ENCODE results near the gene ZNF497. TPM values are rescaled to one million over a fixed set of nuclear protein-coding genes. Genes with fewer than 3 reads are reported as not detected.
A peak's percentile ranks its signal among the peaks of the same experiment; 100 is the strongest.

The ZNF497 gene
- total and polyA plus RNA-seq, 2 of the 13 experiments (the other 11 are each of a cell fraction or from before 2014, with no cell fraction given), result 1.5 to 1.9 TPM

- TF ChIP-seq, protein P1, sequence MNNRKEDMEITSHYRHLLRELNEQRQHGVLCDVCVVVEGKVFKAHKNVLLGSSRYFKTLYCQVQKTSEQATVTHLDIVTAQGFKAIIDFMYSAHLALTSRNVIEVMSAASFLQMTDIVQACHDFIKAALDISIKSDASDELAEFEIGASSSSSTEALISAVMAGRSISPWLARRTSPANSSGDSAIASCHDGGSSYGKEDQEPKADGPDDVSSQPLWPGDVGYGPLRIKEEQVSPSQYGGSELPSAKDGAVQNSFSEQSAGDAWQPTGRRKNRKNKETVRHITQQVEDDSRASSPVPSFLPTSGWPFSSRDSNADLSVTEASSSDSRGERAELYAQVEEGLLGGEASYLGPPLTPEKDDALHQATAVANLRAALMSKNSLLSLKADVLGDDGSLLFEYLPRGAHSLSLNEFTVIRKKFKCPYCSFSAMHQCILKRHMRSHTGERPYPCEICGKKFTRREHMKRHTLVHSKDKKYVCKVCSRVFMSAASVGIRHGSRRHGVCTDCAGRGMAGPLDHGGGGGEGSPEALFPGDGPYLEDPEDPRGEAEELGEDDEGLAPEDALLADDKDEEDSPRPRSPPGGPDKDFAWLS (CRISPR knock-in tag; IDR thresholded peaks at IDR 0.05; ENCODE audit: borderline replicate concordance), result no peak
- no peak; the same call in 1 of the 2 replicates for TF ChIP-seq KLF15 (CRISPR knock-in tag; IDR thresholded peaks at IDR 0.05; ENCODE audit: borderline replicate concordance)
- peak; percentile 87 for TF ChIP-seq ZNF704 (CRISPR knock-in tag; IDR thresholded peaks at IDR 0.05; ENCODE audit: borderline replicate concordance)
- TF ChIP-seq, protein P2, sequence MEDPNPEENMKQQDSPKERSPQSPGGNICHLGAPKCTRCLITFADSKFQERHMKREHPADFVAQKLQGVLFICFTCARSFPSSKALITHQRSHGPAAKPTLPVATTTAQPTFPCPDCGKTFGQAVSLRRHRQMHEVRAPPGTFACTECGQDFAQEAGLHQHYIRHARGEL (CRISPR knock-in tag; IDR thresholded peaks at IDR 0.05), result 0 out of 2 replicates have a peak, but pooled peaks have one; percentile 19
- TF ChIP-seq ZNF282 (IDR thresholded peaks at IDR 0.05; ENCODE audit: partially characterized antibody), result no peak
- TF ChIP-seq, protein P3, sequence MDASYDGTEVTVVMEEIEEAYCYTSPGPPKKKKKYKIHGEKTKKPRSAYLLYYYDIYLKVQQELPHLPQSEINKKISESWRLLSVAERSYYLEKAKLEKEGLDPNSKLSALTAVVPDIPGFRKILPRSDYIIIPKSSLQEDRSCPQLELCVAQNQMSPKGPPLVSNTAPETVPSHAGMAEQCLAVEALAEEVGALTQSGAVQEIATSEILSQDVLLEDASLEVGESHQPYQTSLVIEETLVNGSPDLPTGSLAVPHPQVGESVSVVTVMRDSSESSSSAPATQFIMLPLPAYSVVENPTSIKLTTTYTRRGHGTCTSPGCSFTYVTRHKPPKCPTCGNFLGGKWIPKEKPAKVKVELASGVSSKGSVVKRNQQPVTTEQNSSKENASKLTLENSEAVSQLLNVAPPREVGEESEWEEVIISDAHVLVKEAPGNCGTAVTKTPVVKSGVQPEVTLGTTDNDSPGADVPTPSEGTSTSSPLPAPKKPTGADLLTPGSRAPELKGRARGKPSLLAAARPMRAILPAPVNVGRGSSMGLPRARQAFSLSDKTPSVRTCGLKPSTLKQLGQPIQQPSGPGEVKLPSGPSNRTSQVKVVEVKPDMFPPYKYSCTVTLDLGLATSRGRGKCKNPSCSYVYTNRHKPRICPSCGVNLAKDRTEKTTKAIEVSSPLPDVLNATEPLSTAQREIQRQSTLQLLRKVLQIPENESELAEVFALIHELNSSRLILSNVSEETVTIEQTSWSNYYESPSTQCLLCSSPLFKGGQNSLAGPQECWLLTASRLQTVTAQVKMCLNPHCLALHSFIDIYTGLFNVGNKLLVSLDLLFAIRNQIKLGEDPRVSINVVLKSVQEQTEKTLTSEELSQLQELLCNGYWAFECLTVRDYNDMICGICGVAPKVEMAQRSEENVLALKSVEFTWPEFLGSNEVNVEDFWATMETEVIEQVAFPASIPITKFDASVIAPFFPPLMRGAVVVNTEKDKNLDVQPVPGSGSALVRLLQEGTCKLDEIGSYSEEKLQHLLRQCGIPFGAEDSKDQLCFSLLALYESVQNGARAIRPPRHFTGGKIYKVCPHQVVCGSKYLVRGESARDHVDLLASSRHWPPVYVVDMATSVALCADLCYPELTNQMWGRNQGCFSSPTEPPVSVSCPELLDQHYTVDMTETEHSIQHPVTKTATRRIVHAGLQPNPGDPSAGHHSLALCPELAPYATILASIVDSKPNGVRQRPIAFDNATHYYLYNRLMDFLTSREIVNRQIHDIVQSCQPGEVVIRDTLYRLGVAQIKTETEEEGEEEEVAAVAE (CRISPR knock-in tag; IDR thresholded peaks at IDR 0.05; ENCODE audit: borderline replicate concordance), result 0 out of 2 replicates have a peak, but pooled peaks have one; percentile 21
- TF ChIP-seq, protein P4, sequence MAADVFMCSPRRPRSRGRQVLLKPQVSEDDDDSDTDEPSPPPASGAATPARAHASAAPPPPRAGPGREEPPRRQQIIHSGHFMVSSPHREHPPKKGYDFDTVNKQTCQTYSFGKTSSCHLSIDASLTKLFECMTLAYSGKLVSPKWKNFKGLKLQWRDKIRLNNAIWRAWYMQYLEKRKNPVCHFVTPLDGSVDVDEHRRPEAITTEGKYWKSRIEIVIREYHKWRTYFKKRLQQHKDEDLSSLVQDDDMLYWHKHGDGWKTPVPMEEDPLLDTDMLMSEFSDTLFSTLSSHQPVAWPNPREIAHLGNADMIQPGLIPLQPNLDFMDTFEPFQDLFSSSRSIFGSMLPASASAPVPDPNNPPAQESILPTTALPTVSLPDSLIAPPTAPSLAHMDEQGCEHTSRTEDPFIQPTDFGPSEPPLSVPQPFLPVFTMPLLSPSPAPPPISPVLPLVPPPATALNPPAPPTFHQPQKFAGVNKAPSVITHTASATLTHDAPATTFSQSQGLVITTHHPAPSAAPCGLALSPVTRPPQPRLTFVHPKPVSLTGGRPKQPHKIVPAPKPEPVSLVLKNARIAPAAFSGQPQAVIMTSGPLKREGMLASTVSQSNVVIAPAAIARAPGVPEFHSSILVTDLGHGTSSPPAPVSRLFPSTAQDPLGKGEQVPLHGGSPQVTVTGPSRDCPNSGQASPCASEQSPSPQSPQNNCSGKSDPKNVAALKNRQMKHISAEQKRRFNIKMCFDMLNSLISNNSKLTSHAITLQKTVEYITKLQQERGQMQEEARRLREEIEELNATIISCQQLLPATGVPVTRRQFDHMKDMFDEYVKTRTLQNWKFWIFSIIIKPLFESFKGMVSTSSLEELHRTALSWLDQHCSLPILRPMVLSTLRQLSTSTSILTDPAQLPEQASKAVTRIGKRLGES (CRISPR knock-in tag; IDR thresholded peaks at IDR 0.05; ENCODE audit: borderline replicate concordance), result peak; percentile 57; the same call in 1 of the 2 replicates
- no peak for TF ChIP-seq ZNF589 (CRISPR knock-in tag; conservative IDR thresholded peaks at IDR 0.05)
- TF ChIP-seq ZNF121 (CRISPR knock-in tag; IDR thresholded peaks at IDR 0.05), result peak; percentile 82
- no peak for TF ChIP-seq ZNF354B (CRISPR knock-in tag; IDR thresholded peaks at IDR 0.05)
- TF ChIP-seq ZNF260 (CRISPR knock-in tag; IDR thresholded peaks at IDR 0.05; ENCODE audit: borderline replicate concordance, low read depth), result no peak
- no peak for TF ChIP-seq MAFG (CRISPR knock-in tag; IDR thresholded peaks at IDR 0.05)
- no peak for TF ChIP-seq KDM4B (CRISPR knock-in tag; IDR thresholded peaks at IDR 0.05)
- TF ChIP-seq SNAI1 (CRISPR knock-in tag; IDR thresholded peaks at IDR 0.05; ENCODE audit: borderline replicate concordance), result no peak
- TF ChIP-seq ASH2L (IDR thresholded peaks at IDR 0.05; ENCODE audit: insufficient read length, low read depth, low read length), result peak; percentile 85
- peak; percentile 67; the same call in 1 of the 2 replicates for TF ChIP-seq ZNF501 (CRISPR knock-in tag; IDR thresholded peaks at IDR 0.05)
- peak; percentile 86; the same call in 1 of the 2 replicates for TF ChIP-seq ZNF335 (CRISPR knock-in tag; IDR thresholded peaks at IDR 0.05)
- TF ChIP-seq ZNF17 (CRISPR knock-in tag; IDR thresholded peaks at IDR 0.05), result no peak
Measured at GRCh38 chr19:58362272-58362994, at the start of gene ZNF497 (continued).
